Stimulated activated CD4-positive, alpha-beta T cell treated with anti-CD3 and anti-CD28 coated beads, Interleukin-12 subunit alpha, Interleukin-12 subunit beta, amount 100 ng/mL, for 4 hours (primary cell): Measurements from ENCODE around the gene NOX4.
"Not testable (repeated sequence)": the region's sequence is repeated elsewhere in the genome, so short reads cannot be mapped to it uniquely, and the experiment has no call there.

Experiments
- DNase-seq: peaks from one replicate; pipeline ENCODE4 v3.0.0-alpha.2; 2020

NOX4 gene

DNA sequence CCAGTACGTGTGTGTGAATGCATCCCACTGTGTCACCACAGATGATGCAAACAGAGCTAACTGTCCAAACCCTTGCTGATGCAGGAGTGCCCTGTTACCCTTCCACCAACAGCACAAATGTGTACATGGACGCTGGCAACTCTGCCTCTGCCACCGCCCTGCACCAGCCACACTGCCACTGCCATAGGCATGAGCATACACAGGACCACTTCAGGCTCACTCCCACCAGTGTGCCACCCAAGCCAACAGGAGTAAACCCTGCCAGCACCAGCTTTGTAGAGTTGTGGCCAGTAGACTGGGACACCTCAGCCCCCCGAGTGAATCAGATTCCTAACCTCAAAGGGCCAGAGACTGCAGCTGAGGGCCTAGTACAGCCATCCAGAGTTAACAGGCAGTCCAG lies 34.0 kb downstream of the NOX4 start:
- DNase-seq, result no peak

DNA sequence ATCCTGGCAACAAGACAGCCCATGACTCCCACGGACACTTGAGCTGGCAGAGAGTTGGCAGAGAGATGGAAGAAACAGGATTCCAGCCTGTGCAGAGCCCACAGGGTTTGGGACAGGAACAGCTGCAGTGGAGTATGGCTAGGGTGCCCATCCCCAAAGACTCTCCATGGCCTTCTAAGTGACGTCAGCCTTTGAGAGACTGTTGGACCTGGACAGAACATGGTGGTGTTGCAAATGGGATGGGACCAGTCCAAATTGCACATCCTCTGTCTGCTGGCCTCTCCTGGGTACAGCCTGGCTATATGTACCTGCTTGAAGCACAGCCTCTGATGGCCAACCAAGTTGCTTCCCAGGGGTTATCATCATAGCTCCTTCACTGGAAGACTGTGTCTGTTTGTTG lies 34.5 kb downstream of the NOX4 start:
- DNase-seq, result no peak

DNA sequence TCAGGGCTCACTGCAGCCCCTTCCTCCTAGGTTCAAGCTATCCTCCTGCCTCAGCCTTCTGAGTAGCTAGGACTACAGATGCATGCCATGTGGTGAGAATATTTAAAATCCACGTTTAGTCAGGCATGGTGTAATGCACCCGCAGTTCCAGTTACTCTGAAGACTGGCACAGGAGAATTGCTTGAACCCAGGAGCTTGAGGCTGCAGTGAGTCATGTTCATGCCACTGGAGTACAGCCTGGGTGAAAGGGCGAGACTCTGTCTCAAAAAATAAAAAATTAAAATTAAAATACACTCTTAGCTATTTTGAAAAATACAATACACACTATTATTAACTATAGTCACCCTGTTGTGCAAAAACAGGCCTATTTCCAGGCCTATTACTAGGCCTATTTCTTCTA lies 38.4 kb downstream of the NOX4 start:
- no peak for DNase-seq

DNA sequence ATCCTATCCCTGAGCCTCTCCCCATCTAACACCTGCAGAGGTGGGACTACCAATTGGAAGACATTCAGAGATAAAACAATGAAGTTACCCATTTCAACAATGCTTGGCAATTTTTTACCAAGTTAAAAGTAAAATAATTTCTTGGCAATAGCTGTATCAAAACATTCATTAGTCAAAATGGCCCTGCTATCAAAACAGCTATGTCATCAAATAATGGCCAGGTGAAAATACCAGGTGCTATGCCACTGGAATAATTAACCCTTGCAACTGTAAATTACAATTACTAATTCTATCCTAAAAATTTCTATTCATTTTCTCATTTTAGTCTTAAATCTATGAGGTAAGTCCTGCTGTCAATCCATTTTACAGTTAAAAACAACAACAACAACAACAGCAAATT lies 43.3 kb downstream of the NOX4 start:
- DNase-seq, result no peak

DNA sequence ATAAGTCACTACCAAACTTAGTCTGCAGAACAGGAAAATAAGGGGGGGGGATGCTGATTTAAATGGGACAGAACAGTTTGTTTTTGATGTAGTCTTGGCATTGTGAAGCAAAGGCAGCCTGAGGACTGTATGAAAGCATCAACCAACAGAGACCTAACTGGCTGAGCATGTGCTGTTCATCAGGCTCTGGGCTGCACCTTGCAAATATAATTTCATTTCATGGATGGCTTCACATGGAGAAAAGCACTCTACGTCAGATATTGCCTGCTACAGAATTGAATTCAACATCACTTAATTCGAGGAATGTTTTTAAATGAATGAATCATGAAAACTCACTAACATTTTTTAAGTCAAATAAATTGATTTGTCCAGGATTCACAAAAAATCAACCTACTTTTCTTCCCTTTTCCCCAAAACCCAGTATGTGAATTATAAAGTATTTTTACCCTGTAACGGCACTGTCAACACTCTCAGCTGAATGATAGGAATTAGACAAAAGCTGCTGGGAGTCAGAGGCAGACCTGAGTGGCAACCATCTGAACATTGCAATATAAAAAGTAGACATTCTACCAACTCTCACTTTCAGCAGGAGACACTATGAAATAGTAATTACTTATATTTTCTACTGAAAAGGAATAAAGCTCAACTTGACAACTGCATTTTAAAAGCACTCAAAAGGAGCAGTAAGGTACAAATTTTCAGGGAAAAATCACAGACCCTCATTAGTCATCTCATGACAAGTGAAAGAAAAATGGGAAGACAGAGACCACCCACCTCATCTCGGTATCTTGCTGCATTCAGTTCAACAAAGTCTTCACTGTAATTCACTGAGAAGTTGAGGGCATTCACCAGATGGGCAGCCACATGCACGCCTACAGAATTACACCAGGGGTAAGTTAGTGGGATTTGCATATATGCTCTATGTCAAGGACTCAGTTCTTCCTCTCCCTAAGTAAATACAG lies 47.5 kb downstream of the NOX4 start:
- DNase-seq, result no peak

DNA sequence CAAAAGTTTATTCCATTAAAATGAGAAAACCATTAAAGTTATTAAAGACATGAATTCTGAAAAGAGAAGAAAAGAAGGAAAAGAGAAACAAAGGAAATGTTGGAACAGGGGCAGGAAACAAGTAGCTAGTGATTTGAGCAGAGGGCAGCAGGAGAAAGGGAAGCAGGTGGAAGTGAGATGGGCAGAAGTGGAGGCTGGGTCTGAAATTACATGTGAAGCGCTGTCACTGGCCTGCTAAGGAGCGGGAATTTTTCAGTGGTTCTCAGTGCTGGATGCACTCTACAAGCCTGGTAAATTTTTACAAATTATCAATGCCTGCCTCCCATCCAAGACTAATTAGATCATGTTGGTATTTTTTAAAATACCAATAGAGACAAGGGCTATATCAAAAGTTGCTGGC lies 48.4 kb downstream of the NOX4 start:
- no peak for DNase-seq

DNA sequence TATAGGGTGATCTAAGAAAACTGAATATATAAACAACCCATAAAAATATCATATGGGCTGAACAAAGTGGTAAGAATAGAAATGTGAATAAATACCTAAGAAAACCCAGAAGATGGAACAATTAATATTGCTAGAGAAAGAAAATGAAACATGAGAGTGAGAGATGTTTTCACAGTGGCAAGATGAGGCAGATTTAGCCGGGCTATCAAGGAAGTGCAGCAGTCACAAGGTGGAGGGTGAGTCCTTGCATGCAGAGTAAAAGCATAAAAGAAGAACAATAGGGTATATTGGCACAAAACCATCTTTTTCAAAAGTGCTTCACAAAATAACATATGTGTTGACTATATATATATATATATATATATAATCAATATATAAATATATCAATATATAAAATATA lies 49.6 kb downstream of the NOX4 start:
- DNase-seq, result no peak

DNA sequence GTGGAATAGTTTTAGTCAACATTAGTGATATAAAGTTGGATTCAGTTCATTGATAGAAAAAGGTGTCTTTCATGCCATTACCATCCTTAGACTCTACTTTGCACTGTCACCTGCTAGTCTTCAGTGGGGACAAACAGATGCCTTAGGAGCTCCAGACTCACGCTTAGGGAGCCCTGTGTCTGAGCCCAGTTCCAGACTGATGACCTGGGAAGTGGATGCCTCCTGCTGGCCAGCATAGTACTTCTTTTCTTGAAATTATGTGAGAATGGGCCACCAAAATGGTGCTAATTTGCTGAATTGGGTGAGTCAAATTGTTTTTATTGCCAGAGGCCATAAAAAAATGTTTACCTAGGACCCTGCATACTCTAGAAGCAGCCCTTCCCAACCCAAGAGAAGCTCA lies 53.9 kb downstream of the NOX4 start:
- DNase-seq, result no peak

DNA sequence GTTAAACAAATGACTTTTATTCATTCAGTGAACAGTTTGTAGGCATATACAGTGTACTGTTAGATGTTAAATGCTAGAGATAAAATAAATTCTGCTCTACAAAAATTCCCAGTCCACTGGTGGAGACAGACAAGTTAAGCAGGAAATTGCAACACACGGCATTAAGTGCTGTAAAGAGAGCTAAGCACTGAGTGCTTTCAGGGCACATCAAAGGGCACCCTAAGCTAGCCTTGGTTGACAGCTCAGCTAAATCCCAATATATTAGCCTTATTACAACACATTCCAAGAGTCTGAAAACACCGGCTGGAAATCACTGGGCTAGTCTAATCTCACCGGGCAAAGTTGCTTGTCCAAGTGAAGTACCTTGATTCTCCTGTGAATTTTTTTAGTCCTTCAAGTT lies 55.1 kb downstream of the NOX4 start:
- no peak for DNase-seq

DNA sequence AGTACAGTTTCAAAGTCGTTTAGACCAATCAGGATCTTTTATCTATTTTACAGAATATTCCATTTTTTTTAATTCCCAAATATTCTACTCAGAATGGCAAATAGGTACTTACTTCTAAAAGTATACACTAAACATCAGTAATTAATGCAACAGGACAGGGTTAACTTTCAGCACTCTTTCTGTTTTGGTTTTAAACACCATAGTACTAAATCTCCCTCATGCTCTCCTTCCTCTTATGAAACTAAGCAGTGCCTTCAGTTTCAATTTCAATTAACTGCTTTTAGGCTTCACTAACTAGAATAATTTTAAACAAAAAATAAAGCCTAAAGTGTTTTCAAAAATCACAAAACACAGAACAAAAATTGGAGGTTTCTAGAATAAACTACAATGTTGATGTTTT lies 57.9 kb downstream of the NOX4 start:
- DNase-seq, result no peak

DNA sequence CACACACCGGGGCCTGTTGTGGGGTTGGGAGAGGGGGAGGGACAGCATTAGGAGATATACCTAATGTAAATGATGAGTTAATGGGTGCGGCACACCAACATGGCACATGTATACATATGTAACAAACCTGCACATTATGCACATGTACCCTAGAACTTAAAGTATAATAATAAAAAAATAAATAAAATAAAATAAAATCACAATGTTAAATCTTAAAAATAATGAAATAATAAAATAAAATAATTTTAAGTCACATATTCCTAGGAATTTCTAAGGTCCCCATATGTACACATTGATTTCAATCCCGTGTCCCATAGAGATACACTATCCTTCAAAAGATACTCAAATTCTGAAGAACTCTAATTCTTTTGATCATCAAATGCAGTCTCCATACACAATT lies 59.0 kb downstream of the NOX4 start:
- DNase-seq, result not testable (repeated sequence)

DNA sequence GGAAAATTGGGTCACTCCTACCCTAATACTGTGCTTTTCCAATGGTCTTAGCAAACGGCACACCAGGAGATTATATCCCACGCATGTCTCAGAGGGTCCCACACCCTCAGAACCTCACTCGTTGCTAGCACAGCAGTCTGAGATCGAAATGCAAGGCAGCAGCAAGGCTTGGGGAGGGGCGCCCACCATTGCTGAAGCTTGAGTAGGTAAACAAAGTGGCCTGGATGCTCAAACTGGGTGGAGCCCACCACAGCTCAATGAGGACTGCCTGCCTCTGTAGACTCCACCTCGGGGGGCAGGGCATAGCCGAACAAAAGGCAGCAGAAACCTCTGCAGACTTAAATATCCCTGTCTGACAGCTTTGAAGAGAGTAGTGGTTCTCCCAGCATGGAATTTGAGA lies 64.7 kb downstream of the NOX4 start:
- DNase-seq, result not testable (repeated sequence)

DNA sequence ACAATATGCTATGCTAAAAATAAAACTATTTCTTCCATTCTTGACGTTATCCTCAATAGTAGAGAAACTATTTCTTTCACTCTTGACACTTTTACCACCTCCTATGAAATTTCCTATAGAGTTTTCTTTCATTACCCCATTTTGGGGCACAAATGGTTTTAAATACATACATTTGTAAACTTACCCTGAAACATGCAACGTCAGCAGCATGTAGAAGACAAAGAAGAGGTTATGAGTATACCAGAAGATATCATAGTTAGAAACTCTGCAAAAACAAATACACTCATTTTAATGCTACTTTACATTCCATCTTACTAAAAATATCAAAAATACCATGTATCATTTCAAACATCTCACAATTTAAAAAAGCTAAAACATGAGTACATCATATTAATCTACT lies 69.5 kb downstream of the NOX4 start:
- DNase-seq, result no peak

DNA sequence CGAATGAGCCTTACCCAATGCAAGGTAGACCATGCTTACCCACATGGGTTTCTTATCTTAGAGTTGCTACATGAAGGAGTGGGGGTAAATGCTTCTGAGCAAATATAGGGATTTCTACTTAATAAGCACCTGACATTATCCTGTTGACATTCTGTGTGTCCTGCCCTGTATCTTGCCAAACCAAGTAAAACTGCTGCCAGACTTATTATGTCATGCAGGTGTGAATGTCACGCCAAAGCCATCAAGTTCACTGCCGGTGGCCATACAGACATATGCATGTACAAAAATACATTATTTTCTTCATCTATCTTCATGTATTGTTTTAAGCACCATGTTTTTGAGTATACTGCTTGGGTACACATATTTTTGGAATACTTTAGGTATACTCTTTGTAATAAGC lies 70.2 kb downstream of the NOX4 start:
- DNase-seq, result no peak

DNA sequence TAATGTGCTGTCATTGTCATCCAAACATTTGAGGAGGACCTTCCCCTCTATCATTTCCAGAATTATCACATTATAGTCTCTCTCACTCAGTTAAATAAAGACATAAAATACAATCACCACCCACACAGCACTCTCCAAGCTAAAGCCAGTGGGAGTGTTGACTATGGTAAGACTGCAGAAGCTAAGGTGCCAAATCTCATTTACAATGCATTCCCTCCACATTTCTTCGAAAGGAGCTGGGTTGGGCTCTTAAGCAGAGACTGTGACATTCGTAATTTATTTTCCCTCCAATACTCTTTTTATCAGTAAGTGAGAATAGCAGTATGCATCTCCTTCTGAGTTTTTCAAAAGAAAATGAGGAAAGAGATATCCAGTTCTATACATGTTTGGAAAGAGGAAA lies 74.2 kb downstream of the NOX4 start:
- no peak for DNase-seq

DNA sequence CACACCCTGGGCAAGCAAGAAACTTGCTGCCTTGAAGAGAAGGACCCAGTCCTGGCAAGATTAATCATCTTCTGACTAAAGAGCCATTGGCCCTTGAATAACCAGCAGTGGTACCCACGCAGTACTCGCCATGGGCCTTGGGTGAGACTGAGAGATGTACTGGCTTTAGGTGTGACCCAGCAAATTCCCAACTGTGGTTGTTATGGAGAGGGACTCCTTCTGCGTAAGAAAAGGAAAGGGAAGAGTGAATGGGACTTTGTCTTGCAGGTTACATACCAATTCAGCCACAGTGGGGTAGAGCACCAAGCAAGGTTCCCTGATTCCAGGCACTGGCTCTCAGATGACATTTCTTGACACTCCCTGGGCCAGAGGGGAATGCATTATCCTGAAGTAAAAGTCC lies 80.1 kb downstream of the NOX4 start:
- not testable (repeated sequence) for DNase-seq

DNA sequence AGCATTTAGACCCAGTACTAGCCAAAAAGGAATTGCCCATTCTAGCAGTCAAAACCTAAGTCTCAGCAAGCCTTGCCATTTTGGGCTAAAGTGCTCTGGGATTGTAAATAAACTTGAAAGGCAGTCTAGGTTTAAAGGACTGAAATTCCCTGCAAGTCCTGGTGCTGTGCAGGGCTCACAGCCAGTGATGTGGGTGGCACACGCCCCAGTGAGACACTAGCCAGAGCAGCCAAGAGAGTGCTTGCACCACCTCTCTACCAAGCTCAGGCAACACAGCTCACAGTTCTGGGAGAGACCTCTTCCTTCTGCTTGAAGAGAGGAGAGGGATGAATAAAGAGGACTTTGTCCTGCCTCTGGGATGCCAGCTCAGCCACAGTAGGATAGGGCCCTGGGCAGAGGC lies 80.5 kb downstream of the NOX4 start:
- DNase-seq, result not testable (repeated sequence)

DNA sequence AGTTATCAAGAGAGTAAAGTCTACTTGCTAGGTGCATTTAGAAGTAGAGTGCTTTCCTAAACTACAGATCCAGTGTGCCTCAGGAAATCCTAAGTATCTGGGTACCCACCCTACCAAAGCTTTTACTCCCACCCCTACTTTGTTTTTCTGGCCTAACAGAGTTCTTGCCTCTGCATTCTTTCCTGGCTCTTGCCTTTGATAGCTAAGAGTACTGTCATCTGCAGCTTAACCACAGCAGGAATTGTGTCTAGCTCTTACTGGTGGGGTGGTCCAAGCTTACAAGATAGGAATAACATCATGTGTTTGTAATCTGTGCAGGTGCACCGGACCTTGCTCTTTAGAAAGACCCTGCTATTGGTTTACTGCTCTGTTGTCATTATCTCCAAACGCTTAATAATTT lies 82.7 kb downstream of the NOX4 start:
- not testable (repeated sequence) for DNase-seq

DNA sequence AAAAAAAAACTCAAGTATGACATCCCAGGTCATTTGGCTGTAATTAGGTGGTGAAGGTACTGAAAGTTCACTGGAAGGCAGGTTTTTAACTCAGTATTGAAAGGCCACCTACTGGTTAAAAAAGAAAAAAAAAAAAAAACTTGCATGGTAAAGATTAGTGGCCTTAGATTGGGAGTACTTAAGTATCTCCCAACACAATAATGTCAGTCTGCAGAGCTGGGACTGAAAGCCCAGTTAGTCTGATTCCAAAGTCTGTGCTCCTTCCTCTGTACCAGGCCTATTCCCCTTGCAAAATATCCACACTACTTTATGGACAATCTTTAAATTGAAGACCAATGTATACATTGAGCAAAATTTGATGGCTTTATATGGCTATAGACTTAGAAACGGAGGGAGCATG lies 85.5 kb downstream of the NOX4 start:
- DNase-seq, result no peak

DNA sequence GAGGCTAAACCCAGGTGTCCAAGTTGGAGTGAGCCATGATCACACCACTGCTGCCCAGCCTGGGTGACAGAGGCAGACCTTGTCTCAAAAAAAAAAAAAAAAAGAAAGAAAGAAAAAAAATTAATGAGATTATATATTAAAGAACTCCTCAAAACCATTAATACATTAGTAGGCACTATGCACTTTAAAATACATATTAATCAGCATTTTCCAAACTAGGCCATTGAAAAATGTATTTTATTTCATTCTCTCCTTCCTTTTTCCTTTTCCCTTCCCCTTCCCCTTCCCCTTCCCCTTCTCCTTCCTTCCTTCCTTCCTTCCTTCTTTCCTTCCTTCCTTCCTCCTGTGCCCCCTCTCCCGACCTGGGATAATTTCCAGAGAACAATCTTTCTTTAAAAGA lies 99.5 kb downstream of the NOX4 start:
- not testable (repeated sequence) for DNase-seq

DNA sequence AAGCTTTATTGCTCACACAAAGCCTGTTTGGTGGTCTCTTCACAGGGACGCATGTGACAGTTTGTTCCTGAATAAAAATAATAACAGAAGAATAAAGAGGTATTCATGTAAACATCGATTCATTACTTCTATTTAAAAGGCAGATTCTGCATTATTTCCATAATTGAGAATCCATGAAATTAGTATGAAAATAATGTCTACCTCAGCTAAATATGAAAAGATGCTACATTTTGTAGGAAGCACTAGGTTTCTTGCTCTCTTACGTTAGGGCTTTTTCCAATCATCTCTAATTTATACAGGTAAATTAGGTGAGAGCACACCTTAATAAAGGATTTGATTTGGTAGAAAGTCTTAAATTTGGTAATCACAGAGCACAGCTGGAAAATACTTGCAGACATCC lies 103.7 kb downstream of the NOX4 start:
- not testable (repeated sequence) for DNase-seq

DNA sequence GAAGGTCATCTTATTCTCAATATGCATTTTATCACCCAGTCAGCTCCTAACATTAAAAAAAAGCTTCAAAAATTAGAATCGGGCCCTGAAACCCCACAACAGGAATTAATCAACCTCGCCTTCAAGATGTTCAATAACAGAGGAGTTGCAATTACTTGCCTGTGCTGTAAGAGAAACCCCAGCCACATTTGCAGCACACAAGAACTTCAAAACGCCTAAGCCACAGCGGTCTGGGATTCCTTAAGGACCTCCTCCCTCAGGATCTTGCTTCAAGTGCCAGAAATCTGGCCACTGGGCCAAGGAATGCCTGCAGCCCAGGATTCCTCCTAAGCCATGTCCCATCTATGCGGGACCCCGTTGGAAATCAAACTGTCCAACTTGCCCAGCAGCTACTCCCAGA lies 108.2 kb downstream of the NOX4 start:
- DNase-seq, result not testable (repeated sequence)

DNA sequence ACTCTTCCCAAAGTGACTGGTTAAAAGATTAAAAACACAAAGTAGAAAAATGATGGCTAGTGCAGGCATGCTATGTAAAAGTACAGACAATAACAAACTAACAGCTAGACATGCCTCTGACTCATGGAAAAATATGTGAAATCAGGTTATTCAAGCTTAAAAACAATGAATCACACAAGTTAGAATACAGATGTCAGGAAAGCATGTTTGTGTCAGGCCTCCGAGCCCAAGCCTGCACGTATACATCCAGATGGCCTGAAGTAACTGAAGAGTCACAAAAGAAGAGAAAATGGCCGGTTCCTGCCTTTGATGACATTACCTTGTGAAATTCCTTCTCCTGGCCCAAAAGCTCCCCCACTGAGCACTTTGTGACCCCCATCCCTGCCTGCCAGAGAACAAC lies 110.1 kb downstream of the NOX4 start:
- no peak for DNase-seq

DNA sequence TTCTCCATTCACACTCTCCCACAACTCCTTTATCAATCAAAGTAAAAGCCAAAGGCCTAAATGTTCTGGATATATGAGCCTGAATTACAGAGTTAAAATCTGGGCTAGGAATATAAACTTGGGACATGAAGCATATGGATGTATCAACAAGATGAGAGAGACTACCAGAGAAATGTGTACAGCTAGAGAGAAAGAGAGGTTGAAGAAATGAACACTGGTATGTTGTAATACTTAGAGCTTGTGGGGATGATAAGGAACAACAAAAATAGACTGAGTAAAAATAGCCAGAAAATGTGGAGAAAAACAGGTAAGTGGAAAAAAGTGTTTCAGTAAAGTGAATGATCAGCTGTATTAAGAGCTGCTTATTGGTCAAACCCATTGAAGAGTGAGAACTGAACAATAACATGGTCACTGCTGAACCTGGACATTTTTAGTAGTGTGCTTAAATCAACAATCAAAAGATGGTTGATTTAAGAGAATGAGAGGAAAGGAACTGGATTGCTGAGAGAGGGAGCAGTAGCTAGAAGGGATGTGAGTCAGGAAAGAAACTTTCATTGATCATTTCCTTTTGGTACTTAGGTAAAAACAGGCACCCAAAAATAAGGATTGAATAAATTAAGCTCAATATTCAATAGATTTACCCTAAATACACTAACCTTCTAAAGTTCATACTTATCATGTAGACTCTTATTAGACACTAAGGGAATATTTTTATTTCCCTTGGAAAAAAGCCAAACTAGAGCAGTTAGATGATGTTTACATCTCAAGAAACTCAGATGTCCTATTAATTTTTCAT lies 111.0 kb downstream of the NOX4 start:
- not testable (repeated sequence) for DNase-seq
